ENCODE results near the gene CFAP157. TPM values are rescaled to one million over a fixed set of nuclear protein-coding genes. Genes with fewer than 3 reads are reported as not detected.

The CFAP157 gene
- total RNA-seq, 1 donor, result not detected

DNA sequence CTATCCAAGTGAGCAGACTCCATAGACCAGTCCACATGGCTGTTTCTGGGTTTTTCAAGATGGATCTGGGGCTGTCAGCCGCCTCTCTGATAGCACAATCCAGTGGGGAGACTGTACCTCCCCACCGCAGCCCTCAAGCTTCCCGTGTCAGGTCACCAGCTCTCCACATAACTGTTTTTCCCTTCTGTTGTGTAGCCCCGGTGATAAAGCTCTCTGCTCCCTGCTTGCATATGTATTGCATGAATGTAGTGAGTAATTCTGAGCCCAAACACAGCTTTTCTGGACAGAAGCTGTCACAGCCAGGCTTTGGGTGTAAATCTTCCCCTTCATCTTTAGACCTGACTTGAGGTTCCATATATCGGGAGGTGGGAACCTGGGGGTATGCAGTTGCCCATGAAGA lies 23.1 kb upstream of the CFAP157 start:
- no peaks in the 10 kb centered on the region for H3K27me3 ChIP-seq (ENCODE audit: insufficient read depth, low read length)
- no peaks in the 10 kb centered on the region for H3K4me1 ChIP-seq (ENCODE audit: insufficient read depth, low read length)
- H3K4me3 ChIP-seq (ENCODE audit: low read length), result no peak overlapping the region
- H3K9me3 ChIP-seq (ENCODE audit: low read depth, low read length), result no peaks in the 10 kb centered on the region

- Histone ChIP-seq H3K4me1 (ENCODE audit: insufficient read depth, low read length) (no peaks in the 10 kb centered on the region), H3K4me3 (ENCODE audit: low read length) (no peak overlapping the region), H3K27me3 (ENCODE audit: insufficient read depth, low read length) (no peaks in the 10 kb centered on the region), H3K9me3 (ENCODE audit: low read depth, low read length) (no peaks in the 10 kb centered on the region)
Measured at GRCh38 chr9:127684576-127684975, 22.2 kb upstream of the CFAP157 start.

DNA sequence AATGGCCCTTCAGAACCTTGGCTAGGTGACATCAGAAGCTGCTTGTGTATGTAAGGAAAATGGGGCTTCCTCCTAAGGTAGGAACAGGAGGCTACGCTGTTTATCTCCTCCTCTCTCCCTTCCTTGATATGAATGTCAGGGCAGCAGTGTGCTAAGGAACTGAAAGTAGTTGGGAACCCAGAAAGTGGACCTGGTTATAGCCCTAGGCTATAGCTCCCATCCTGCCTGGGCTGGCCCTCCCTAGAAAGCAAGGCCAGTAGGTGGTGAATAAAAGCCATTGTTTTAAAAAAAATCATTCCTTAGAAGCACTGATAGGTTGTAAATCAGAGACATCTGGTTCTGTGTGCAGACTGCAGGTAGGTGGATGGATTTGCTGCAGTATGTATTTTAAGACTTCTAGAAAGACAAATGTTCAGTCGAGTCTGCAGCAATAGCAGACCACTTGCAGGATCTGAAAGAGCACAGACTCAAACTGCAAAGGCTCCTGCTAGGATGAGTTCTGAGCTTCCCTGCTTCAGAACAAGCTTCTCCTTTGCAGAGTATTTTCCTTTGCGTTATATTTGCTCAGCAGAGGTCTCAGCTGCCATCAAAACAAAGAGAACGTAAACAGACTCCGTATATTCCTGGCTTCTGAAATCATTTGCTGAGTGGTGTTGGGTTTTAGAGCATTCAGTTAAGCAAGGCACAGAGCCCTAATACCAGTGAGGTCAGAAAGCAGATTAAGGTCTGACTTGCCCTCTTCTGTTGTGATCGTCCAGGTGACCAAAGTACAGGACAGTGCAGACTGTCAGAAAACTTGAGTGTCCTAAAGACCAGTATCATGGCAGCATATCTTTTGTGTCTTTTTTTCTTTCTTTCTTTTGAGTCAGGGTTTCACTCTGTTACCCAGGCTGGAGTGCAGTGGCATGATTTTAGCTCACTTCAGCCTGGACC lies 20.1 kb upstream of the CFAP157 start:
- no peaks in the 10 kb centered on the region for H3K9me3 ChIP-seq (ENCODE audit: low read depth, low read length)

DNA sequence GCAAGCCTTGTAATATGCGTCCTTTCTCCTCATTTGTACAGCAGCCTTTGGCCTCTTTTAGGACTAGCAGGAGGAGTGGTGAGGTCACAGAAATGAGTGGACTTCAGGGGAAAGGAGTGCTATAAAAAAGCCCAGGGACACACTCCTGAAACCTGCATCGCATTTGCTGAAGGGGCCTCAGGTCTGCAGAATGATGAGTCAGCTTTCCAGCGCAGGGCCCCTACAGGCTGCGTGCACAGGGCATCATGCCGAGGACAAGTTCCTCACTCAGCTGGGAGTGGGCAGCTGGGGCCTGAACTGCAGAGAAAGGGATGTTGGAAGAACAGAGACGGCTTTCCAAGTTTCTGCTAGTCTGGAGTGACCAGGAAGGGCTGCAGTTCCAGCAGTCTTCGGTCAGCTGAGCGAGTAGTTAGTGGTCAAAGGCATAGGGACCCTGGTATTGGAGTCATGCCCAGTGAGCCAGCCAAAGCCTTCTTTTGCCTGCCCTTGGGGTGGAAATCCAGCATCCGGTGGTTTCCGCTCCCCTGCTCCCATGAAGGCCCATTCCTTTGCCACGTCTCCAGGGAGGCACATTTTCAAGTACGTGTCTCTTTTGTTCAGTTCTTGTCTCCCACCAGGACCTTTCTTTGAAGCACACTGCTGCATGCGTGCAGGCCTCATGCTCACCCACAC lies 17.3 kb upstream of the CFAP157 start:
- Histone ChIP-seq H3K4me3 (ENCODE audit: low read length) (no peak overlapping the region), H3K4me1 (ENCODE audit: insufficient read depth, low read length) (no peaks in the 10 kb centered on the region), H3K27me3 (ENCODE audit: insufficient read depth, low read length) (no peaks in the 10 kb centered on the region), H3K9me3 (ENCODE audit: low read depth, low read length) (no peaks in the 10 kb centered on the region)

More for the DNA sequence above, 20.1 kb upstream of the CFAP157 start:
- Histone ChIP-seq H3K27me3 (ENCODE audit: insufficient read depth, low read length) (no peaks in the 10 kb centered on the region), H3K4me3 (ENCODE audit: low read length) (no peak overlapping the region), H3K4me1 (ENCODE audit: insufficient read depth, low read length) (no peaks in the 10 kb centered on the region)

GRCh38 chr9:127690735-127691134 lies 16.1 kb upstream of the CFAP157 start:
- Histone ChIP-seq H3K9me3 (ENCODE audit: low read depth, low read length) (no peaks in the 10 kb centered on the region), H3K27me3 (ENCODE audit: insufficient read depth, low read length) (no peaks in the 10 kb centered on the region), H3K4me3 (ENCODE audit: low read length) (no peak overlapping the region), H3K4me1 (ENCODE audit: insufficient read depth, low read length) (no peaks in the 10 kb centered on the region)

GRCh38 chr9:127692071-127692470 lies 14.7 kb upstream of the CFAP157 start:
- Histone ChIP-seq H3K27me3 (ENCODE audit: insufficient read depth, low read length) (no peaks in the 10 kb centered on the region), H3K4me3 (ENCODE audit: low read length) (no peak overlapping the region), H3K4me1 (ENCODE audit: insufficient read depth, low read length) (no peaks in the 10 kb centered on the region), H3K9me3 (ENCODE audit: low read depth, low read length) (no peaks in the 10 kb centered on the region)

DNA sequence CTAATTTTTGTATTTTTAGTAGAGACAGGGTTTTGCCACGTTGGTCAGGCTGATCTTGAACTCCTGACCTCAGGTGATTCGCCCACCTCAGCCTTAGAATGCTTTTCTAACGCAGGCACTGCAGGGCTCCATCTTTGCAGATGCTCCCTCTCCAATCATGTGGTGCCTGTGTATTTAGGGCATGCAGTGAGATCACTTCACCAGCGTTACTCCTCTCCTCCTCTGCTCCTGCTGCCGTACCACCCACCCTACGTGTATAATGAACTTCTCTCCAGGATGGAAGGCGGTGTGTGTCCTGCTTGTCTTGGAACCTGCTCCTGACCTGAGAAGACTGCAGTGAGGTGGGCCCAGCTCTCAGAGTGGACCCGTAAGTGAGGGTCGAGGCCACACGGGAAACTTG lies 13.6 kb upstream of the CFAP157 start:
- Histone ChIP-seq H3K4me3 (ENCODE audit: low read length) (no peak overlapping the region), H3K9me3 (ENCODE audit: low read depth, low read length) (no peaks in the 10 kb centered on the region), H3K4me1 (ENCODE audit: insufficient read depth, low read length) (no peaks in the 10 kb centered on the region), H3K27me3 (ENCODE audit: insufficient read depth, low read length) (no peaks in the 10 kb centered on the region)

DNA sequence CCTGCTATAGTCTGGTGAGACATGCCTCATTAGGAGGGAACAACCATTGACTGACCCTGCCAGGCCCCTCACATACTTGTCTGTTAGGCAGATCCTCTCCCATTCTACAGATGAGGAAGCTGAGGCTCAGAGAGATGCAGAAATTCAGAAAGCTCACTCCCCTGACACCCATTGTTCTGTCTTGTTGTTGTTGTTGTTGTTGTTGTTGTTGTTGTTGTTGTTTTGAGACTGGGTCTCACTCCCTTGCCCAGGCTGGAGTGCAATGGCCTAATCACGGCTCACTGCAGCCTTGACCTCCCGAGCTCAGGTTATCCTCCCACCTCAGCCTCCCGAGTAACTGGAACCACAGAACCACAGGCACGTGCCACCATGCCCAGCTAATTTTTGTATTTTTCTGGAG lies 13.1 kb upstream of the CFAP157 start:
- H3K4me1 ChIP-seq (ENCODE audit: insufficient read depth, low read length), result no peaks in the 10 kb centered on the region
- no peak overlapping the region for H3K4me3 ChIP-seq (ENCODE audit: low read length)
- H3K27me3 ChIP-seq (ENCODE audit: insufficient read depth, low read length), result no peaks in the 10 kb centered on the region
- no peaks in the 10 kb centered on the region for H3K9me3 ChIP-seq (ENCODE audit: low read depth, low read length)

GRCh38 chr9:127694890-127695720 lies 11.7 kb upstream of the CFAP157 start:
- H3K4me3 ChIP-seq (ENCODE audit: low read length), result no peak overlapping the region
- peaks cover 4% of the 10 kb centered on the region for H3K4me1 ChIP-seq (ENCODE audit: insufficient read depth, low read length)
- no peaks in the 10 kb centered on the region for H3K9me3 ChIP-seq (ENCODE audit: low read depth, low read length)
- no peaks in the 10 kb centered on the region for H3K27me3 ChIP-seq (ENCODE audit: insufficient read depth, low read length)

- H3K27me3 ChIP-seq (ENCODE audit: insufficient read depth, low read length), result no peaks in the 10 kb centered on the region
- peaks cover 4% of the 10 kb centered on the region for H3K4me1 ChIP-seq (ENCODE audit: insufficient read depth, low read length)
- H3K4me3 ChIP-seq (ENCODE audit: low read length), result no peak overlapping the region
- H3K9me3 ChIP-seq (ENCODE audit: low read depth, low read length), result no peaks in the 10 kb centered on the region
Measured at GRCh38 chr9:127697575-127697974, 9.2 kb upstream of the CFAP157 start.

DNA sequence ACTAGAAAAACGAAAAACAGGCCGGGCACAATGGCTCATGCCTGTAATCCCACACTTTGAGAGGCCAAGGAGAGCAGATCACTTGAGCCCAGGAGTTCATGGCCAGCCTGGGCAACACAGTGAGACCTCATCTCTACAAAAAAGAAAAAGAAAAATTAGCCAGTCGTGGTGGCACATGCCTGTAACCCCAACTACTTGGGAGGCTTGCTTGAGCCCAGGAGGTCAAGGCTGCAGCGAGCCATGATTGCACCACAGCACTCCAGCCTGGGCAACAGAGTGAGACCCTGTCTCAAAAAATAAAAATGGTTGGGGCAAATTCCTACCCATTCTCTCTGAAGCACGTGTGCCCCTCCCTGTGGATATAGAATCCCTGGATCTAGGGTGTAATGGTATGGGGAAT lies 8.4 kb upstream of the CFAP157 start:
- no peak overlapping the region for H3K4me3 ChIP-seq (ENCODE audit: low read length)
- peaks cover 4% of the 10 kb centered on the region for H3K4me1 ChIP-seq (ENCODE audit: insufficient read depth, low read length)
- no peaks in the 10 kb centered on the region for H3K27me3 ChIP-seq (ENCODE audit: insufficient read depth, low read length)
- H3K9me3 ChIP-seq (ENCODE audit: low read depth, low read length), result no peaks in the 10 kb centered on the region

- H3K9me3 ChIP-seq (ENCODE audit: low read depth, low read length), result no peaks in the 10 kb centered on the region
- H3K27me3 ChIP-seq (ENCODE audit: insufficient read depth, low read length), result no peaks in the 10 kb centered on the region
- H3K4me1 ChIP-seq (ENCODE audit: insufficient read depth, low read length), result peaks cover 4% of the 10 kb centered on the region
- peak overlapping the region; percentile 0 for H3K4me3 ChIP-seq (ENCODE audit: low read length)
Measured at GRCh38 chr9:127698985-127699670, 7.7 kb upstream of the CFAP157 start.

DNA sequence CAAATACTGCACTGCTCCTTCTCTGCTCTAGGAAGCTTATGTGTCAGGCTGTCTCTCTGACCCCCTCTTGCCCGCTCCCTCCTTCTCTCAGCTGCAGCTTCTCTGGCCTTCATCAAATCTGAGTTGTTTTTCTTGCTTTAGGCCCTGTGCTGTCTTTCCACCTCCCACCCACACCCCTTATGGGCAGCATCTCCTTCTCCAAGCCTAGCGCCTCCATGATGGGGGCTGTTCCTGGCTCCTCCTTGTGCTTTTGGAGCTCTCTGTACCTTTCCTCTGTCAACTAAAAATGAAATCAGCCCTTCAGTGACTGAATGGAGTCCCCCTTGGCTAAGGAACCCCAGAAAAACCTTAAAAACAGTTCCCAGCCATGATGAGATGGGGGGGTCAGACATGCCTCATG lies 6.6 kb upstream of the CFAP157 start:
- Histone ChIP-seq H3K9me3 (ENCODE audit: low read depth, low read length) (no peaks in the 10 kb centered on the region), H3K27me3 (ENCODE audit: insufficient read depth, low read length) (no peaks in the 10 kb centered on the region), H3K4me3 (ENCODE audit: low read length) (no peak overlapping the region), H3K4me1 (ENCODE audit: insufficient read depth, low read length) (peaks cover 4% of the 10 kb centered on the region)

- Histone ChIP-seq H3K27me3 (ENCODE audit: insufficient read depth, low read length) (no peaks in the 10 kb centered on the region), H3K9me3 (ENCODE audit: low read depth, low read length) (no peaks in the 10 kb centered on the region), H3K4me3 (ENCODE audit: low read length) (no peak overlapping the region), H3K4me1 (ENCODE audit: insufficient read depth, low read length) (peaks cover 4% of the 10 kb centered on the region)
Measured at GRCh38 chr9:127700594-127701255, 6.1 kb upstream of the CFAP157 start.
